NCI-H2196 treated with DMSO at 0.1 percent for 48 hours (cell line): Measurements from ENCODE around the gene CSF1R.

Experiments used
- DNase-seq: peaks from one replicate; lab custom pipeline; 2025; ENCODE audit not compliant: unreplicated experiment; lab: John Stamatoyannopoulos, UW

Gene CSF1R

DNA sequence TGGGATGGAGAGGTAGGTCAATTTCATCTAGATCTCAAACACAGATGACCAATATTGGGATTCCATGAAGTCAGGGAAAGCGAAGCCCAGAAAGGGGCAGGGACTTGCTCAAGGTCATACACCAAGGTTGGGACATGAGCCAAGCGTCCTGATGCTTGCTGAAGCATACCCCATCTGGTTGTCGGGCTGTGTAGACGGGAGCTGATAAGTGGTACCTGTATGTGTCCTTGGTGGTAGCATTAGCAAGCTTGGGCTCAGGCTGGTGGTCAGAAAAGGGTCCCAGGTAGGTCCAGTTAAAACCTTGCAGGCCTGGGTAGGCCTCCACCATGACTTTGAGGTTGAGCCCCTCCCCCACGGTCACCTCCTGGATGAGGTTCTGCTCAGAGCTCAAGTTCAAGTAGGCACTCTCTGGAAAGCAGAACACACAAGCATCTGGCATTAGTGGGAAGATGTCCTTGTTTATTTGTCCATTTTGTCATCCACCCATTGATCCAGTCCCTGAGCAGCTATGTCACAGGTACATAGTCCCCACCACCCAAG is 13.2 kb downstream of the CSF1R start:
- no peak for DNase-seq

DNA sequence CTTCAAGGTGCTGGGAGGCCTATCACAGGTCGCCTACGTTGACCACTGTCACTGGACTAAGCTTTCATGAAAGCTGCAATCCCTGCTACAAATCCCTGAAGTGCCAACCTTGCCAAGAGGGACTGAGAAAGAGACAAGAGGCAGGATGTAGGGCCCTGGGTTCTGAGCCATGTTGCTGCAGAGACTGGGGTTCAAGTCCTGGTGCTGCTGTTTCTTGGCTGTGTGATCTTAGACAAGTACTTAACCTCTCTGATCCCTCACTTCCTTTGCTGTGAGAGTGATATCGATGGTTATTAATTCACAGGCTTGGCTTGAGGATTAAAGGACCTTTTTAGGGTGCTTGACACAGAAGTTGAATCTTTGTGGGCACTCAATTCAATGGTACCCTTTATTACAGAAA is 15.5 kb downstream of the CSF1R start:
- DNase-seq, result no peak

DNA sequence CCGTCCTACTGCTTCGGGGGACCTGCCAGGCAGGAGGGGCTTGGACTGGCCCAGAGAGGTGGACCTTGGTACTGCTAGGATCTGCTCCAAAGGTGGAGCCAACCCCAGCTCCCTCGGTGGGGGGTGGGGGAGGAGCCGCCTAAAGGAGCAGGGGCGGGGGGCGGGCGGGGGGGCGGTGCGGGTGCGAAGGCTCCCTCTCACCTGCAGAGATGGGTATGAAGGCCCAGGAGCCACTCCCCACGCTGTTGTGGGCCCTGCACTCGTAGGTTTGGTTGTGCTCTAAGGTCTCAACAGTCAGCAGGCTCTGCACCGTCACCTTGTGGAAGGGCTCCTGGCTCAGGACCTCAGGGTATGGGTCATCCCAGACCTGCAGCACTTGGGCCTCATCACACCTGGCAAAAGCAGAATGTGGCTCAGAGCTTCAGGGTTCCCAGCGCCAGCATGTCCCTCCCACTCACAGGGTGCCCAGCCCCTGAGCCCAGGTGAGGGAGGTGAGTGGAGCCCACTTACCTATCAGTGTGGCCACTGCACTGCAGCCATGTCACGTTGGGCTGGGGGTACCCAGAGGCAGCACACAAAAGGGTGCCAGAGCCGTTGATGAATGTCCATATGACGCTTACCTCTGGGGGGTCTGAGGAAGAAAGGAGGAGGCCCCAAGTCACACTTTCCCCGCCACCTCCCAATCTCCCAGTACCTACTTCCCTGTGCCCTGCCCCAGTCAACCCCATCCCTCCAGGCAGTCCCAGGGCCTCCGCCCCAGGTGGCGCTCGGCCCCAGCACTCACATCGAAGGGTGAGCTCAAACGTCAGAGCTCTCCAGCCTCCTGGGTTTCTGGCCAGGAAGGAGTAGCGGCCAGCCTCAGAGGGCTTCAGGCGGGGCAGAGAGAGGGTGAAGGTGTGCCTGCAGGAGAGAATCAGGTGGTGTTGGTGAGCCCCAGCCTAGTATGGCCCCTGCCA is 16.4 kb downstream of the CSF1R start:
- DNase-seq, result no peak

DNA sequence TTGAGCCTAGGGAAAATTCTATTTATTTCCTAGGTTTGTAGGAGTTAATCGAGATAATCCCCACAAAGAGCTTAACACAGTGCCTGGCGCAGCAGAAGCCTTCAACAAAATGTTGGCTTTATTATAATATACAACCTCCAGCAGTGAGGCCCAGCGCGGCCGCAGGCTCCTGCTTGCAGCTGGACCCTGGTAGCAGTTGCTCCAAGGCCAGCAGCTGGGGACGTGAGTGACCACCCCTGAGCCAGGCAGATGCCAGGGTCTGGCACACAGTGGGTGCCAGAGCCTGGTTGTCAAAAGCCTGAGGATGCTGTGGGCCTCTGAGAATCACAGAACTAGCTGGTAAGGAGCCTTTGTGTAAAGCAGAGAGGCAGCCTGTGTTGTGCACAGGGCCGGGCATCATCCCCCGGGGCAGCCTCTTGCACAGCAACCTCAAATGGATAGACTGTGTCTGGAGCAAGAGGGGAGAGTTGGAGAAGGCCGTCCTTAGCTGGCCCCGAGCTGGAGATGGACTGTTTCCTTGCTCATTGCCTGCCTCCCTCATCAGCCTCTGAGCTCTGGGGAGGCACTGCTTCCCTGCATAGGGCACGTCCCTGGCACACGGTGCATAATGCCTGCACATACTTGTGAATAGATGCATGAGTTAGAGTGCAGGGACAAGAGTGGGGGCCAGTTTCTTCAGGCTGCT is 17.3 kb downstream of the CSF1R start:
- DNase-seq, result no peak

DNA sequence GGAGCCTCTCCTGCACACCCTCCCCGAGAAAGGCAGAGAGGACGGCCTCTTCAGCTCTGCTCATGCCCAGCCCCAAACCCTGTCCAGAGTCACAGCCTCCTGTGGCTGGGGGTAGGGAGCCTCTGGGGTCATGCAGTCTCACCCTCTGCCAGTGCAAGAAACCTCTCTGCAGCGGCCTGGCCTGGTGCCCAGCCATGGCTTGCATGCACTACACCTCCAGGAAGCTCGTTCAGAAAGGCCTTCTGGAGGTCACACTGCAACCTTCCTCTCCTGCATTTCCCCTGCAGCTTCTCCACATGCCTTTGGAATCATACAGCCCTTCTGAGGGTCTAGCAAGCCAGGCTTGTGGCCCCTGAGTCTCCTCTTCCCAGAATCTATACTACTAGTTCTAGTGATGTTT is 17.9 kb downstream of the CSF1R start:
- DNase-seq, result peak; percentile 18

DNA sequence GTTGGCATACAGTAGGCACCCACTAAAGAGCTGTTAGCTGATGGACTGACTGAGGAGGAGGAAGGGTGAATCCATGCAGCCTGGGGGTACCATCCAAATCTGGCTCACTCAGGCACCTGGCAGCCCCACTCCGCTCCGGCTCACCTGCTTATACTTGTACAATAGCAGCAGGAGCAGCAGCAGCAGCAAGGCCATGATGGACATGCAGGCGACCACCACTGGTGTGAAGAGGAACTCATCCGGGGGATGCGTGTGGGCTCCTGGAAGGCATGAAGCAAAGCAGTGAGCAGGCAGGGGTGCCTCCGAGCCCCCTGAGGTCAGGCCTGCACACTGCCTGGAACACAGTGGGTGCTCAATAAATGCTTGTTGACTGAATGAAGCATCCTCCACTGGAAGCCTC is 18.3 kb downstream of the CSF1R start:
- DNase-seq, result no peak

DNA sequence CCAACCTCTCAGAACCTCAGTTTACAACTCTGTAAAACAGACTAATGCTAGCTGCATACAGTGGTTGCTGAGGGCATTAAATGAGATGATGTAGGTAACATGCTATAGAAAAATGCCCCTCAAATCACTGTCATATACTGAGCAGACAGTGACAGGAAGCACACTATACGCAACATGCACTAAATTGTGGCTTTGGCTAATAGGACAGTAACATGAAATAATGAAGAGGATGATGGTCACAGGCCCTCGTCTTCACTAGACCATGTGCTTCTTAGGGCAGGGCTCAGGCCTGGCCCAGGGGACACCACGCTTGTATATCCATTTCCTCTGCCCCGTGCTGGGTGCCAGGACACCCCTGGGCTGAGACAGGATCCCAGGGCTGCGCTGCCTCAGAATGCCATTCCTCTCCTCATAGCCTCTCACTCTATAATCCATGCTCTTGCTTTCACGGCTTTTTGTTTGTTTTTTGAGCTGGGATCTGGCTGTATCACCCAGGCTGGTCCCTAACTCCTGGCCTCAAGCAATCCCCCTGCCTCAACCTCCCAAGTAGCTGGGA is 18.9 kb downstream of the CSF1R start:
- no peak for DNase-seq

DNA sequence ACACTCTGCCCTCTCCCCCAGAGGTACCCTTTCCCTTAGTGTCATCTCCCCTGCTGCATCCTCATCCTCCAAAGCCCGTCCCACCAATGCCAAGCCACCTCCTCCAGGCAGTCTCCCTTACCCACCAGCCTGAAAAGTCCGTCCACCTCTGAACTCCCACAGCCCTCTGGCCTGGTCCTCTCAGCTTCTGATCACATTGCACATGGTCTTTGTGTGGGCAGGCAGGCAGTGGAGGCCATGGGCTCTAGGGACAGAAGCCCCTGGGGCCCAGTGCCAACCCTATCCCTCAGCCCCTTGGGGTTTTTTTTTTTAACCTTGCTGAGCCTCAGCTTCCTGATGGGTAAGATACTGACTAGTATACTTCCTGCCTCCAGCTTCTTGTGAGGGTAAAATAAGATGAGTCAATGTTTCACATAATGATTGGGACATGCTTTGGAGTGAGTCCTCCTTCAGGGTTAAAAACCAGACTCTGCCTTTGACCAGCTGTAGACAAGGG is 19.4 kb downstream of the CSF1R start:
- DNase-seq, result no peak

DNA sequence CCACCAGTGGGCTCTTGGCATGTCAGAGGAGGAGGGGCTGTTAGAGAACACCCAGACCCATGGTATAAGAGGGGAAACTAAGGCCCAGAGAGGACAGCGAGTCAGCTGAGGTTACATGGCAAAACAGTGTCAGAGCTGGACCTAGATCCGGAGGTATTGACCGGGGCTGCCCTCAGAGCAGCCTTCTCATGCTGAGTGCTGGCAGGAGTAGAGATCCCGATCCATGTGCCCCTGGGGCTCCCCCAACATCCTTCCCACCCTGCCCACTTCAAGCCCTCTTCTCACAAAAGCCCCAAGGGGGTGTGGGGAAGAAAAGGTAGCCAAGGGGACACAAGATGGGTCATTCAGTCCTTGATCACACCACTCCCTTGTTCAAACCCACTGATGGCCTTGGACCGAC is 19.9 kb downstream of the CSF1R start:
- no peak for DNase-seq

DNA sequence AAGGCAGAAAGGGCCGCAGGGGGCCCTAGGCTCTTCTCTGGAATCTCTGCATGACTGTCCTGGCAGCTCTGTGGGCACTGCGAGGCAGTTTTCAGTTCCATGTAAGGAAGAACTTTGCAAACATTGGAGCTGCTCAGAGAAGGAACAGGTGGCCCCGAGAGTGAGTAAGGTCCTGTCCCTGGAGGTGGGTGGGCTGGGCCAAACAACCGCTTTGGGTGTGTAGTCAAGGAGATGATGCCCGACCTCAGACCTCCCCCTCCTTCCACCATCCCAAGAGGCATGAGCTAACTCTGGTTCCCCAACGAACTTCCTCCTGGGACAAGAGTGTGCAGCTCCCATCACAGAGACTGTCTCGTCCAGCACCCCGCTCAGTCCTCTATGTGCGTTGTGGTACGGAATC is 20.5 kb downstream of the CSF1R start:
- DNase-seq, result no peak

DNA sequence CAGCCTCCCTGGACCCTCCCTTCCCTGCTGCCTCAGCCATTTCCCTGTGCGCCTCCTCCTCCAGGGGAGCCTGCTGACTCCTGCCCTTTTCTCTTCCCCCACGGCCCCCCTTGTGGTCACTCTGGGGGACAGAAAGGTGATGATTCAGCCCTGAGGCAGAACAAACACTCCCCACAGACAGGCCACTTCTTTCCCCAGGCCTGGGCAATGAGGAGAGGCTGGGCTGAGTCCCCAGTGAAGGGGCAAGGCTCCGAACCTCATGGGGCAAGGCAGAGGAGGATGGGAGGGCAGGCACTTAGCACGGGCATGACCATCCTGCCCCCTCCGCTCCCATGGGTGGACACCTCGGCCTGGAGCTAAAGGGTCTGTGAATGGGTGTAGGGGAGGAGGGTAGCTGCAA is 21.0 kb downstream of the CSF1R start:
- DNase-seq, result no peak

DNA sequence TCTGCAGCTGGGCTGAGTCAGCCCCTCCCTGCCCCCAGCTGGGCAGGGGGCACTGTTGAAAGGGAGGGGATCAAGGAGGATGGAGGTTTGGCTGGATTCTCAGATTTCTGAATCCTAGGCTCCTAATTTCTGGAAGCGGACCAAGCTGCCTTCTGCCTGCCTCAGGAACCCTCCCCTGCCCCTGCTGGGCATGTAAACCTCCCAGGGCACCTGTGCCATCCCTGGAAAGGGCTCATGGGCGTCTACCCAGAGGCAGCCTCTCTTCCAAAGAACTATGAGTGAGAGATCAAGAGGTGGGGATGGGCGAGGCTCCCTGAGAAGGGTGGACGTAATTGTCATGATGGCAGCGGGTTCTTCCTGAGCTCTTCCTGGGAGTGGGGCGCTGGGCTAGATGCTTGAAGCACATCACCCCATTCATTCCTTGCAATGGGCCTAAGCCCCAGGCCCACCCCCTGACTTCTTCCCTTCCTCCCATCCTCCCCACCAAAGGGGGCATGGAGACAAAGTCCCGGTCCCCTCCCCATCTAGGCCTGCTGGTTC is 21.6 kb downstream of the CSF1R start:
- no peak for DNase-seq

DNA sequence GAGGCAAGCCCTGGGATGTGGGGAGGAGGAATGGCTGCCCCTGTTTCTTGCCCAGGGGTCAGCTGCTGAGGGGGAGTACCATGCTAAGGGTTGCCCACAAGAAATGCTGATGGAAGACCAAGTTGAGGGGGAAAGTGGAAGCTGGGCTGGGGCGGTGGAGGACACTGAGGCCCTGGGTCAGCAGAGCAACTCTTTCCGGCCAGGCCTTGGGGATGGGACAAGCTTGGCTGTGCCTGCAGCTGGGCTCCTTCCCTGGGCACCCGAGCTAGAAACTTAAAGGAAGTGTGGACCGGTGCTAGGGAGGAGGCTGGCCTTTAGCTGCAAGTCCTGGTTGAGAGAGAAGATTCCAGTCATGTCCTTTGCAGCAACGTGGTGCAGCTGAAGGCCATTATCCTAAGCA is 22.7 kb downstream of the CSF1R start:
- DNase-seq, result no peak

DNA sequence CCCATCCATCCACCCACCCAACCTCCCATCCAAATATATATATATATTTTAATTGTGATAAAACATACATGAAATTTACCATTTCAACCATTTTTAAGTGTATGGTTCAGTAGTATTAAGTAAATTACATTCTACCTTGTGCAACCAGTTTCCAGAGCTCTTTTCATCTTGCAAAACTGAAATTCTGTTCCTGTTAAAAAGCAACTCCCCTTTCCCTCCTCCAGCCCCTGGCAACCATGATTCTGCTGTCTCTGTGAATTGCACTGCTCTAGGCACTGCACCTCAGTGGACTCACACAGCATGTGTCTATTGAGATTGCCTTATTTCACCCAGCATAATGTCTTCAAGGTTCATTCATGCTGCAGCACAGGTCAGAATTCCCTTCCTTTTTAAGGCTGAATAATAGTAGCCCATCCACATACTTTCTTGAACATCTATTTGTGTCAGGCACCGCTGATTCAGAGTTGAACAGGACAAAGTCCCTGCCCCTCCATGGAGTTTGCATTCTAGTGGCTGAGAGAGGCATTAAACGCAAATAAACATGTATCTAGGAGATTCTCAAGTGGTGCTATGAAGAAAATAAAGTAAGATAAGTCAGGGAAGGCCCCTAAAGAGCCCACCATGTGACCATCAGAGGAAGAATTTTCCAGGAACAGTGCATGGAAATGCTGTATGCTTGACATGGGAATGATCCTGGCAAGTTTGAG is 24.0 kb downstream of the CSF1R start:
- DNase-seq, result no peak

DNA sequence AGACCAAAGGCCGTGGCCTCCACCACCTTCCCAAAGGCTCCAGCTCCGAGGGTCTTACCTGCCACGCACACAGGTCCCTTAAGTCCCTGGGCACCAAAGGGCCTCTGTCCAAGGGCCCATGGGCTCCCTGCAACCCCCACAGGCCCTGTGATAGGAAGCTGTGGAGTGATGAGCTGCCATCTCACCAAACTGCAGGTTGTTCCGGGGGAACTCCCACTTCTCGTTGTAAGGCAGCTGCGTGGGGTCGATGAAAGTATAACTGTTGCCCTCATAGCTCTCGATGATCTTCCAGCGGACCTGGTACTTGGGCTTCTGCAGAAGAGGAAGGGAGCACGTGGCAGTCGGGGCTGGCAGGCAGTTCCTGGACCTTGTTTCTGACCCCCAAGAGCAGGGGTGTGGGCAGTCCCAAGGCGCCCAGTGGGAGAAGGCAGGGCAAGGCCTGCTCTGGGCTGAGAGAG is 24.8 kb downstream of the CSF1R start:
- no peak for DNase-seq

DNA sequence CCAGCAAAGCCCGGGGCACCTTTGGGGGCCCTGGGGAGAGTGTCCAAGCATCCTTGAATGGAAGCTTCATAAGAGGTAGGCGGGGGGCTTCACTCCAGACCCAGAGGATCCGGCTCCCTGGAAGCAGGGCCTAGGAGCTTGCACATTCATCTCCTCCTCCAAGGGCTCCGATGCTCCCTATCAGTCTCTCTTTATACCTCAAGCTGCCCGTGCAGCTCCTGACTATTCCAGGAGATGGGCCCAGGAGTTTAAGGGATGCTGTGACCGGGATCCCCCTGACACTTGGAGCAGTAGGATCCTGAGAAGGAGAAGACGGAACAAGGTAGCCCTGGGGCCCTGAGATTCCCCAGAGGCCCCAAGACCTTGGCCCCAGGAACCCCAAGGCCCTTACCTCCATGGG is 25.9 kb downstream of the CSF1R start:
- DNase-seq, result no peak

DNA sequence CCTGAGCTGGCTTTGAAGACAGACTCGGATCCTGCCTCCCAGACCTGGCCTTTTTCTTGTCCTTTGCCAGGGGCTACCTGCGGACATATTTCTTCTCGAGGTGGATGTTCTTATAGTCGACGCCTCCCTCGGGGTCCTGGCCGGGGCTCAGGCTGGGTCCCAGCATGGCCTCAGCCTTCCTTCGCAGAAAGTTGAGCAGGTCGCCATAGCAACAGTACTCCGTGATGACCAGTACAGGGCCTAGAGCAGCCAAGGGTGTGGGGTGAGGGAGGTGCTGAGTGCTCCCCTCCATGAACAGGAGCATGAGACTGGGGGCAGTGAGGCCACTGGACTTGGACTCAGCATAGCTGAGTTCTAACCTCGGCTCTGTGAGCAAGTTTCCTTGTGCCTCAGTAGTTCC is 26.7 kb downstream of the CSF1R start:
- no peak for DNase-seq

DNA sequence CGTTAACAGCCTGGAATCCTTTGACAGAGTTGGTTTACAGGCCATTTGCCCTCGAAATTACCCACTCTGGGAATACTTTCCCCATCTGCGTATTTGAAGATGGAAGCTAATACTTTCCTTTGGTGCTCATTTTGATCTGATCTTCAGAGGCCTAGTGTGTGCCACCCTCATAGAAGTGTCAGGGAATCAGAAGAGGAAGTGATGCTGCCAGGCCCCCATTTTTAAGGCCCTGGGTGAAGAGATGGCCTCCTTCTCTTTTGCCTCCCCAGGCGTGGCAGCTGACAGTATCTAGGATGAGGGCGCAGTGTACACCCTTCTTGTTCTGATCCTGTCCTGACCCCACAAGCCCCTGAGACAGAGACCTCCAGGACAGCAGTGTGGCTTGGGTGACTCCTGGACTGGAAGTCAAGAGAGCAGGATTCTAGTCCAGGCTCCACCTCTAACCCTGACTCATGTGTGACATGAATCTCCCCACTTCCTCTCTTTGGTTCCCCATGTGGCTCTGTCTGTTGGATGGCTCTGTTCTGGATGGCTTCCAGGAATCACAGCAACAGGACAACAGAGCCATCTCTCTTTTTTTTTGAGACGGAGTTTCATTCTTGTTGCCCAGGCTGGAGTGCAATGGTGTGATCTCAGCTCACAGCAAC is 27.8 kb downstream of the CSF1R start:
- no peak for DNase-seq

DNA sequence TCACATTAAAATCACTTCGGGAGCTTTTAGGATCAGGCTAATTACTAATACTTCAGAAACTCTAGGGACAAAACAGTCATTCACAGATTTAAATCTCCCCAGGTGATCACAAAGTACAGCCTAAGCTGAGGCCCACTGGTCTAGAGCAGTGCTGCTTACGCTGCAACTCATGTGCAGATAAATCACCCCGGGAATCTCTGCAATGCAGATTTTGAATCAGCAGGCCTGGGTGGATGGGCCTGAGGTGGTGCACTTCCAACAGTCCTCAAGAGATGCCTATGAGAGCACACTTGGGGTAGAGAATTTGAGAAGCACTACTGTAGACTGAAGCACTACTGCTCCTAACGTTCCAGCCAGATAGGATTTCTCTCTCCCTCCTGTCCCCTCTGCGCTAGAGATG is 28.4 kb downstream of the CSF1R start:
- DNase-seq, result no peak

DNA sequence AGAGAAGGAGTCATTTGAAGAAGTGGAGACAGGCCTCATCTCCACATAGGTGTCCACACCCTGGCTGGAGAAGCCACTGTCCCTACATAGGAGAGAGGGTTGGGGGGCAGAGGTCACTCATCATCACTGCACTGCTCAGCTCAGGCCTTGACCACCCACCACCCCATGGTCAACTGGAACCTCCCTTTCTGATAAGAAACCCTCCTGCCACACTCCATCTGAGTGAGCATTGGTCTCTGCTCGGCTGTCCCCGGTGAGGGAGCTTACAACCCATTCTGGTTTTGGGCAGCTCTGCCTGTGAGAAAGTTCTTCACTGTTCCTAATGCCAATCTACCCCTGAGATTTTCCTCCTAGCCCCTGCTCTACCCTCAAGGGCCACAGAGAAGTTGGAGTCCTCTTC is 28.8 kb downstream of the CSF1R start:
- DNase-seq, result no peak
